Spleen (tissue), 11 donors: ENCODE data around the gene FIS1. TPM values are rescaled to one million over a fixed set of nuclear protein-coding genes. Genes with fewer than 3 reads are reported as not detected.
"Not testable (repeated sequence)": the region's sequence is repeated elsewhere in the genome, so short reads cannot be mapped to it uniquely, and the experiment has no call there.

Experiments used
- DNase-seq: peaks from one replicate; pipeline ENCODE4 v3.0.0-alpha.2; 2020
- H3K27ac ChIP-seq, 8 donors: fragments of 200-600 bp; sonication (generic) in 7 of 8; 1 replicate in 4 of 8; 2 replicates in 4 of 8; pipeline versions ENCODE4 v1.5.0 to v1.8.0; 2016 to 2021; ENCODE audit warnings: inconsistent platforms in 4 of 8, mild to moderate bottlenecking in 4 of 8, moderate library complexity in 1 of 8
- H3K27me3 ChIP-seq, 7 donors: fragments of 200-600 bp; sonication (generic) in 6 of 7; replicated peaks in 1 of 7; 1 replicate in 4 of 7; 2 replicates in 3 of 7; pipeline versions ENCODE4 v1.5.0 to v1.8.0; 2016 to 2021; ENCODE audit warnings: inconsistent platforms in 3 of 7, mild to moderate bottlenecking in 1 of 7
- H3K36me3 ChIP-seq, 6 donors: fragments of 200-600 bp; sonication (generic) in 5 of 6; 1 replicate in 4 of 6; 2 replicates in 2 of 6; pipeline versions ENCODE4 v1.5.0 to v1.8.0; 2016 to 2021; ENCODE audit warnings: inconsistent platforms in 2 of 6
- H3K4me1 ChIP-seq, 6 donors: fragments of 200-600 bp; sonication (generic) in 5 of 6; 1 replicate in 3 of 6; 2 replicates in 3 of 6; pipeline versions ENCODE4 v1.5.0 to v1.8.0; 2016 to 2021; ENCODE audit warnings: inconsistent platforms in 3 of 6
- H3K4me3 ChIP-seq, 8 donors: fragments of 200-600 bp; sonication (generic) in 7 of 8; 1 replicate in 4 of 8; 2 replicates in 4 of 8; pipeline versions ENCODE4 v1.5.0 to v1.8.0; 2016 to 2021; ENCODE audit warnings: inconsistent platforms in 4 of 8, mild to moderate bottlenecking in 4 of 8, moderate library complexity in 2 of 8
- H3K9me3 ChIP-seq, 8 donors: fragments of 200-600 bp; sonication (generic) in 7 of 8; 1 replicate in 4 of 8; 2 replicates in 4 of 8; pipeline versions ENCODE4 v1.5.0 to v1.8.0; 2016 to 2021; ENCODE audit warnings: inconsistent platforms in 4 of 8
- POLR2A ChIP-seq, 3 donors: fragments of 450-650 bp; IDR thresholded peaks; one replicate each; pipeline ENCODE4 v1.5.1; 2017; ENCODE audit warnings: antibody characterized with exemption in 3 of 3, mild to moderate bottlenecking in 1 of 3
- POLR2AphosphoS5 ChIP-seq, 3 donors: sonication (generic); formaldehyde crosslinking; IDR thresholded peaks; one replicate each; pipeline ENCODE4 v1.5.1; 2017; ENCODE audit warnings: antibody characterized with exemption in 3 of 3
- WGBS, 5 donors: extraction: QIAGEN DNeasy Blood & Tissue Kit in 3 of 5; methylation state at CpG; one replicate each; pipeline versions ENCODE4 v1.1.5 to v1.1.7; 2013 to 2018; 5-methylcytosine and 5-hydroxymethylcytosine counted together
- intact Hi-C: fragments of 100-400 bp; cut with DNase I; formaldehyde crosslinking; loops from one replicate; pipeline ENCODE4 v1.15.0; 2023; ENCODE audit warnings: low total_unique reads
- polyA plus RNA-seq, 3 donors: library from polyadenylated mRNA; stranded (reverse); fragments of 200-250 nt; gene quantifications; one replicate each; pipeline ENCODE4 v1.2.1, GENCODE V29; 2013
- total RNA-seq, 7 donors: library from RNA; depleted of rRNA in 3 of 7; stranded (reverse); fragments of >200 nt in 3 of 7; fragmentation: NEBNext Ultra II Directional in 4 of 7; extraction: Animal tissue kit (Norgen Biotek cat#: 25700) in 4 of 7; gene quantifications; one replicate each; pipeline versions ENCODE4 v1.1.0 to v1.2.1, GENCODE V29; 2016 to 2021
- TF ChIP-seq, protein P1 (sequence below), 11 experiments: fragments of 200-600 bp in 7 of 11; fragments of 450-650 bp in 4 of 11; sonication (generic) in 4 of 11; IDR thresholded peaks in 8 of 11; conservative IDR thresholded peaks in 3 of 11; 1 replicate in 7 of 11; 2 replicates in 4 of 11; pipeline versions ENCODE4 v1.4.0 to v1.8.0; 2016 to 2021; ENCODE audit warnings: antibody characterized with exemption in 11 of 11, inconsistent platforms in 4 of 11, mild to moderate bottlenecking in 1 of 11
- donor health status: healthy with polysubstance abuse.
- donor health status: DM: no; HTN: no; CAD: no; lungs with moderate emphysema.
- donor health status: DM: no; HTN: no; CAD: no.
- donor health status: Bipolar disorder and iron deficiency.
- donor health status: healthy.
- donor health status: DM: no; HTN: no; CAD: no.
- donor health status: DM: yes; HTN: yes; CAD: no.

The FIS1 gene
- total and polyA plus RNA-seq, 10 donors = 130 to 250 (median 179) TPM

DNA sequence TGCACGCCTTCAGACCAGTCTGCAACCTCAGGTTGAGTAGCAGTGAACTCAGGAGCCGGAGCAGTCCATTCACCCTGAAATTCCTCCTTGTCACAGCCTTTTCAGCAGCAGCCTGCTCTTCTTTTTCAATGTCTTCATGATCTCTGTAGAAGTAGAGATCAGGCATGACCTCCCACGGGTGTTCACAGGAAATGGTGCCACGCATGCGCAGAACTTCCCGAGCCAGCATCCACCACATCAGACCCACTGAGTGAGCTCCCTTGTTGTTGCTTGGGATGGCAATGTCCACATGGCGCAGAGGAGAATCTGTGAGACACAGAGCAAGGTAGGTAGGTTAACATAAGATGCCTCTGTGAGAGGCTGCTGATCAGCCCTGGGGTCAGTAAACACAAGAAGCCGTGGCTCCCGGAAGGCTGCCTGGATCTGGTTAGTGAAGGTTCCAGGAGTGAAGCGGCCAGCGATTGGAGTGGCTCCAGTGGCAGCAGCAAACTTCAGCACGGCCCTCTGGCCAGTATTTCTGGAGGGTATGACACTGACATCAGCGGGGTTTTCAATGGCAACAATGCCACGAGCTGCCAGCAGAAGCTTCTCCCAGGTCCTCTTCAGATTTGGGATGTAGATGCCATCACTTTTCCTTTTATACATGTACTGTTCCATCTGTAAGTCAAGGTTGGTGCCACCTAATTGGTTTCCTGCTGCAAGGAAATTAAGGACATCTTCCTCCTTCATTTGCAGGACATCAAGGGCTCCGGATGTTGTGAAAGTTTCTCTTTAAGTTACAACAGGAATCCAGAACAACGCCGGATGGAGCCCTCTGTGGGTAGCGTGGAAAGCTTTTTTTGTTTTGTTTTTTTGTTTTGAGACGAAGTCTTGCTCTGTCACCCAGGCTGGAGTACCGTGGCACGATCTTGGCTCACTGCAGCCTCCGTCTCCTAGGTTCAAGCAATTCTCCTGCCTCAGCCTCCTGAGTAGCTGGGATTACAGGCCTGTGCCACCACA is 40.8 kb downstream of the FIS1 start:
- H3K36me3 ChIP-seq = peaks cover 0 to 35% (median 26%) of the 10 kb centered on the region in 6 donors
- TF ChIP-seq, protein P1, sequence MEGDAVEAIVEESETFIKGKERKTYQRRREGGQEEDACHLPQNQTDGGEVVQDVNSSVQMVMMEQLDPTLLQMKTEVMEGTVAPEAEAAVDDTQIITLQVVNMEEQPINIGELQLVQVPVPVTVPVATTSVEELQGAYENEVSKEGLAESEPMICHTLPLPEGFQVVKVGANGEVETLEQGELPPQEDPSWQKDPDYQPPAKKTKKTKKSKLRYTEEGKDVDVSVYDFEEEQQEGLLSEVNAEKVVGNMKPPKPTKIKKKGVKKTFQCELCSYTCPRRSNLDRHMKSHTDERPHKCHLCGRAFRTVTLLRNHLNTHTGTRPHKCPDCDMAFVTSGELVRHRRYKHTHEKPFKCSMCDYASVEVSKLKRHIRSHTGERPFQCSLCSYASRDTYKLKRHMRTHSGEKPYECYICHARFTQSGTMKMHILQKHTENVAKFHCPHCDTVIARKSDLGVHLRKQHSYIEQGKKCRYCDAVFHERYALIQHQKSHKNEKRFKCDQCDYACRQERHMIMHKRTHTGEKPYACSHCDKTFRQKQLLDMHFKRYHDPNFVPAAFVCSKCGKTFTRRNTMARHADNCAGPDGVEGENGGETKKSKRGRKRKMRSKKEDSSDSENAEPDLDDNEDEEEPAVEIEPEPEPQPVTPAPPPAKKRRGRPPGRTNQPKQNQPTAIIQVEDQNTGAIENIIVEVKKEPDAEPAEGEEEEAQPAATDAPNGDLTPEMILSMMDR (IDR thresholded peaks at IDR 0.05 in 8 of 11, conservative IDR thresholded peaks at IDR 0.05 in 3 of 11) = peak in 1 of 11 experiments; percentile 11
- peak overlapping the region in 1 of 8 donors; percentile 12 for H3K4me3 ChIP-seq
- DNase-seq, H3K9me3 ChIP-seq, intact Hi-C loops: not testable (repeated sequence)
- H3K27me3 ChIP-seq = peaks cover 4 to 46% (median 25%) of the 10 kb centered on the region in 7 donors
- H3K4me1 ChIP-seq = peaks cover 0 to 41% (median 26%) of the 10 kb centered on the region in 6 donors
- peak overlapping the region in 6 of 8 donors; percentile 40 to 73 (median 64) for H3K27ac ChIP-seq
- WGBS, 5 donors = 52 to 61% (median 57%) methylated on average over 20 to 22 of the region's 22 CpGs

DNA sequence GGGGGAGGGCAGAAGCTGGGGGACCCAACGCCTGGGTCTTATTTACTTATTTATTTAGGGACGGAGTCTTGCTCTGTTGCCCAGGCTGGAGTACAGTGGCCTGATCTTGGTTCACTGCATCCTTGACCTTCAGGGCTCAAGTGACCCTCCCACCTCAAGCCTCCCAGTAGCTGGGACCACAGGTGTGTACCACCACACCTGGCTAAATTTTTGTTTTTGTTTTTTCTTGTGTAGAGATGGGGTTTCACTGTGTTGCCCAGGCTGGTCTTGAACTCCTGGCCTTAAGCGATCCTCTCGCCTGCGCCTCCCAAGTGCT is 42.3 kb downstream of the FIS1 start:
- TF ChIP-seq, protein P1 (IDR thresholded peaks at IDR 0.05 in 8 of 11, conservative IDR thresholded peaks at IDR 0.05 in 3 of 11) = no peak
- TF ChIP-seq POLR2A (IDR thresholded peaks at IDR 0.05) (no peak), POLR2AphosphoS5 (IDR thresholded peaks at IDR 0.05) (no peak)
- 83 to 92% (median 86%) methylated on average over 5 of the region's 5 CpGs for WGBS, 5 donors
- H3K9me3 ChIP-seq = no peaks in the 10 kb centered on the region
- DNase-seq = no peak
- intact Hi-C loops = no loop called here
- no peak overlapping the region for H3K27ac ChIP-seq
- peaks cover 0 to 41% (median 26%) of the 10 kb centered on the region in 6 donors for H3K4me1 ChIP-seq
- peak overlapping the region in 1 of 8 donors; percentile 53 for H3K4me3 ChIP-seq
- peaks cover 0 to 20% (median 12%) of the 10 kb centered on the region in 6 donors for H3K36me3 ChIP-seq
- H3K27me3 ChIP-seq = peaks cover 4 to 58% (median 25%) of the 10 kb centered on the region in 7 donors

DNA sequence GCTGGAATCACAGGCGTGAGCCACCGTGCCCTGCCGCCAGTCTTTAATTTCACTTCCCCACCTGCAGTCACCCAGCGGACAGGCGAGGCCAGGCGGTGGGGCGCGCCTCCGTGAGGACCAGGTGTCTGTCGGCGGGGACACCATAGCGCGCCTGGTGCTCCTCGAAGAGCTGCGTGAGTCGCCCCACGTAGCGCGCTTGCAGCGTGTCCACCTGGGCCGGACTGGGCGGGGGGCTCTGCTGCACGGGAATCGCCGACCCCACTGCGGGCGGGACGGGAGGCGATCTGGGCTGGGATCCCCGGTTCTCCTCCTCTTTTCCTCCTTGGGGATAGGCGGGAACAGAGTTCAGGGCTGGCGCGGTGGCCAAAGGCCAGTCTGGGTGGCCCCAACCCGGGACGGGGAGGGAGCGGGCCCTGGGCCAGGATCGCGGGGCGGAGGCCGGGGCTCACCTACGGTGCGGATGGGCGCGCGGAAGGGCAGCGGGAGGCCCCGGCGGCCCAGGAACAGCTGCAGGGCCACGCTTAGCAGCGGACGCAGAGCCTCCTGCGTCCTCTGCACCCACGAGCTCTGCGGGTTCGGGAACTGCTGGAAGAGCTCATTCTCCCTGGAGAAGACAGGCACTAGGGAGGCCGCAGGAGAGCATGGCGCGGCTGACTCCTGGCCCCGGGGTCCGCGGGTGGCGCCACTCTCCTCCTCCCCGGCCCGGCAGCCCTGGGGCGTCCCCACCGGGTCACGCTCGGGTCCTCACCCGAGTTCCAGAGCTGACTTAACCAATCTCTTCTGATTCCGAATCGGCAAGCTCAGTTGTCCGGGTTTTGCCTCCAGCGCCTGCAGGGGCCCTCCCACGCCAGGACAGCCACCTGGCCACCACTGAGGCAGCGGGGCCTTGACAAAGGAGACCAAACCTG is 42.9 kb downstream of the FIS1 start:
- TF ChIP-seq POLR2AphosphoS5 (IDR thresholded peaks at IDR 0.05) = peak in 2 of 3 donors; percentile 13 to 45
- no peak for TF ChIP-seq POLR2A (IDR thresholded peaks at IDR 0.05)
- TF ChIP-seq, protein P1 (IDR thresholded peaks at IDR 0.05 in 8 of 11, conservative IDR thresholded peaks at IDR 0.05 in 3 of 11) = no peak
- 9 to 17% (median 11%) methylated on average over 31 to 75 of the region's 75 CpGs for WGBS, 5 donors
- peaks cover 4 to 58% (median 25%) of the 10 kb centered on the region in 7 donors for H3K27me3 ChIP-seq
- peaks cover 0 to 14% (median 10%) of the 10 kb centered on the region in 6 donors for H3K36me3 ChIP-seq
- DNase-seq = no peak
- intact Hi-C loops = no loop called here
- no peaks in the 10 kb centered on the region for H3K9me3 ChIP-seq
- H3K4me1 ChIP-seq = peaks cover 0 to 41% (median 26%) of the 10 kb centered on the region in 6 donors
- peak overlapping the region in 6 of 8 donors; percentile 5 to 53 (median 19) for H3K4me3 ChIP-seq
- H3K27ac ChIP-seq = no peak overlapping the region
